KOPT-K1 (cell line): ENCODE data around the gene PLEKHG1.

Experiments
- H3K27ac ChIP-seq: fragments of 200-600 bp; sonication (generic); 2 replicates; pipeline ENCODE4 v1.5.1; 2016; ENCODE audit warnings: antibody characterized with exemption, mild to moderate bottlenecking, low read depth, low read length; ENCODE audit not compliant: poor library complexity, severe bottlenecking
- H3K36me3 ChIP-seq: fragments of 200-600 bp; sonication (generic); 2 replicates; pipeline ENCODE4 v1.5.1; 2017; ENCODE audit warnings: antibody characterized with exemption, mild to moderate bottlenecking, low read length, moderate library complexity; ENCODE audit not compliant: insufficient read depth
- H3K9me3 ChIP-seq: fragments of 200-600 bp; sonication (generic); 2 replicates; pipeline ENCODE4 v1.5.1; 2017; ENCODE audit warnings: antibody characterized with exemption, low read length, mild to moderate bottlenecking; ENCODE audit not compliant: insufficient read depth, poor library complexity, severe bottlenecking

PLEKHG1 gene

GRCh38 chr6:150620763-150621162 lies 21.1 kb downstream of the PLEKHG1 start:
- H3K36me3 ChIP-seq: no peaks in the 10 kb centered on the region
- H3K9me3 ChIP-seq: no peaks in the 10 kb centered on the region
- no peak overlapping the region for H3K27ac ChIP-seq

GRCh38 chr6:150622476-150622875 lies 22.8 kb downstream of the PLEKHG1 start:
- H3K36me3 ChIP-seq: no peaks in the 10 kb centered on the region
- no peaks in the 10 kb centered on the region for H3K9me3 ChIP-seq
- H3K27ac ChIP-seq: no peak overlapping the region

GRCh38 chr6:150622941-150623874 lies 23.5 kb downstream of the PLEKHG1 start:
- no peaks in the 10 kb centered on the region for H3K9me3 ChIP-seq
- no peak overlapping the region for H3K27ac ChIP-seq
- H3K36me3 ChIP-seq: no peaks in the 10 kb centered on the region

- H3K36me3 ChIP-seq: no peaks in the 10 kb centered on the region
- no peaks in the 10 kb centered on the region for H3K9me3 ChIP-seq
- no peak overlapping the region for H3K27ac ChIP-seq
Measured at GRCh38 chr6:150624191-150624590, 24.5 kb downstream of the PLEKHG1 start.

- no peaks in the 10 kb centered on the region for H3K36me3 ChIP-seq
- H3K27ac ChIP-seq: no peak overlapping the region
- H3K9me3 ChIP-seq: no peaks in the 10 kb centered on the region
Measured at GRCh38 chr6:150625927-150626326, 26.2 kb downstream of the PLEKHG1 start.

- H3K9me3 ChIP-seq: no peaks in the 10 kb centered on the region
- no peak overlapping the region for H3K27ac ChIP-seq
- no peaks in the 10 kb centered on the region for H3K36me3 ChIP-seq
Measured at GRCh38 chr6:150627154-150627553, 27.5 kb downstream of the PLEKHG1 start.

- Histone ChIP-seq H3K9me3 (no peaks in the 10 kb centered on the region), H3K27ac (no peak overlapping the region), H3K36me3 (no peaks in the 10 kb centered on the region)
Measured at GRCh38 chr6:150627585-150628025, 27.9 kb downstream of the PLEKHG1 start.

- H3K27ac ChIP-seq: no peak overlapping the region
- H3K36me3 ChIP-seq: no peaks in the 10 kb centered on the region
- no peaks in the 10 kb centered on the region for H3K9me3 ChIP-seq
Measured at GRCh38 chr6:150628908-150629307, 29.2 kb downstream of the PLEKHG1 start.

- no peaks in the 10 kb centered on the region for H3K36me3 ChIP-seq
- no peaks in the 10 kb centered on the region for H3K9me3 ChIP-seq
- H3K27ac ChIP-seq: no peak overlapping the region
Measured at GRCh38 chr6:150631283-150631983, 31.7 kb downstream of the PLEKHG1 start.

GRCh38 chr6:150631984-150632642 lies 32.4 kb downstream of the PLEKHG1 start:
- Histone ChIP-seq H3K9me3 (no peaks in the 10 kb centered on the region), H3K36me3 (no peaks in the 10 kb centered on the region), H3K27ac (no peak overlapping the region)

- Histone ChIP-seq H3K27ac (no peak overlapping the region), H3K36me3 (no peaks in the 10 kb centered on the region)
Measured at GRCh38 chr6:150632785-150633485, 33.2 kb downstream of the PLEKHG1 start.

GRCh38 chr6:150633486-150633834 lies 33.8 kb downstream of the PLEKHG1 start:
- Histone ChIP-seq H3K9me3 (no peaks in the 10 kb centered on the region), H3K27ac (no peak overlapping the region), H3K36me3 (no peaks in the 10 kb centered on the region)

More at GRCh38 chr6:150632785-150633485, 33.2 kb downstream of the PLEKHG1 start:
- no peaks in the 10 kb centered on the region for H3K9me3 ChIP-seq

GRCh38 chr6:150634176-150634963 lies 34.7 kb downstream of the PLEKHG1 start:
- no peak overlapping the region for H3K27ac ChIP-seq
- H3K36me3 ChIP-seq: no peaks in the 10 kb centered on the region
- H3K9me3 ChIP-seq: no peaks in the 10 kb centered on the region

- H3K9me3 ChIP-seq: no peaks in the 10 kb centered on the region
- H3K36me3 ChIP-seq: no peaks in the 10 kb centered on the region
- no peak overlapping the region for H3K27ac ChIP-seq
Measured at GRCh38 chr6:150634964-150635292, 35.2 kb downstream of the PLEKHG1 start.
